Measurements from ENCODE around the gene PPIP5K1.

The PPIP5K1 gene

GRCh38 chr15:43508991-43509659 lies 80.9 kb downstream of the PPIP5K1 start:
- Histone ChIP-seq H3K27me3 (ENCODE audit: control insufficient read depth, insufficient read depth, low read length) (peaks cover 19% of the 10 kb centered on the region), H3K4me1 (ENCODE audit: control insufficient read depth, insufficient read depth, low read length) (peaks cover 13% of the 10 kb centered on the region), H3K27ac (ENCODE audit: low read depth, low read length) (no peak overlapping the region)

GRCh38 chr15:43508421-43508820 lies 81.6 kb downstream of the PPIP5K1 start:
- Histone ChIP-seq H3K9ac (ENCODE audit: low read depth, low read length) (no peak overlapping the region), H3K4me3 (ENCODE audit: low read depth, low read length) (no peak overlapping the region), H3K36me3 (ENCODE audit: control insufficient read depth, insufficient read depth, low read length) (no peaks in the 10 kb centered on the region), H3K27me3 (ENCODE audit: control insufficient read depth, insufficient read depth, low read length) (peaks cover 19% of the 10 kb centered on the region), H3K4me1 (ENCODE audit: control insufficient read depth, insufficient read depth, low read length) (peaks cover 10% of the 10 kb centered on the region), H3K27ac (ENCODE audit: low read depth, low read length) (no peak overlapping the region), H3K9me3 (ENCODE audit: control insufficient read depth, insufficient read depth, low read length) (no peaks in the 10 kb centered on the region)

More at GRCh38 chr15:43508991-43509659, 80.9 kb downstream of the PPIP5K1 start:
- no peak overlapping the region for H3K9ac ChIP-seq (ENCODE audit: low read depth, low read length)
- no peaks in the 10 kb centered on the region for H3K9me3 ChIP-seq (ENCODE audit: control insufficient read depth, insufficient read depth, low read length)
- H3K36me3 ChIP-seq (ENCODE audit: control insufficient read depth, insufficient read depth, low read length), result no peaks in the 10 kb centered on the region
- no peak overlapping the region for H3K4me3 ChIP-seq (ENCODE audit: low read depth, low read length)

GRCh38 chr15:43505738-43506137 lies 84.3 kb downstream of the PPIP5K1 start:
- Histone ChIP-seq H3K36me3 (ENCODE audit: control insufficient read depth, insufficient read depth, low read length) (no peaks in the 10 kb centered on the region), H3K27me3 (ENCODE audit: control insufficient read depth, insufficient read depth, low read length) (no peaks in the 10 kb centered on the region), H3K4me3 (ENCODE audit: low read depth, low read length) (no peak overlapping the region), H3K9ac (ENCODE audit: low read depth, low read length) (no peak overlapping the region), H3K9me3 (ENCODE audit: control insufficient read depth, insufficient read depth, low read length) (no peaks in the 10 kb centered on the region), H3K4me1 (ENCODE audit: control insufficient read depth, insufficient read depth, low read length) (peaks cover 4% of the 10 kb centered on the region), H3K27ac (ENCODE audit: low read depth, low read length) (no peak overlapping the region)

DNA sequence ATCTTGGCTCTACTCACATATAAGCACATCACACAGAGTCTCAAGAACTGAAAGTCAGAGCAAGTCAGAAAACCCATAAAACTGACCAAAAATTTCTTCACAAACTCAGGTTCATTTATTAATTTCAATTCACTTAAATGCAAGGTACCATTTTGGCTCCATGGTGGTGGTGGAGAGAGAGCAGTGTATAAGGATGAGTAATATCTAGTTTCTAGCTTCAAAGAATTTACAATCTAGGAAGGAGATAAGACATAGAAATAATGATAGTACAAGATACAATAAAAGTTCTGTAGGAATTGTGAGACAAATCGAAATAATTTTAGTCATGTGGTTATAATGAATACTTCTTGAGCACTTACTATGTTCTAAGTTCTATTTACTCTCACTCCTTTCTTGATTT lies 90.4 kb downstream of the PPIP5K1 start:
- Histone ChIP-seq H3K4me3 (ENCODE audit: low read depth, low read length) (no peak overlapping the region), H3K9ac (ENCODE audit: low read depth, low read length) (no peak overlapping the region), H3K27ac (ENCODE audit: low read depth, low read length) (no peak overlapping the region), H3K27me3 (ENCODE audit: control insufficient read depth, insufficient read depth, low read length) (no peaks in the 10 kb centered on the region), H3K4me1 (ENCODE audit: control insufficient read depth, insufficient read depth, low read length) (no peaks in the 10 kb centered on the region), H3K36me3 (ENCODE audit: control insufficient read depth, insufficient read depth, low read length) (no peaks in the 10 kb centered on the region), H3K9me3 (ENCODE audit: control insufficient read depth, insufficient read depth, low read length) (no peaks in the 10 kb centered on the region)

- Histone ChIP-seq H3K36me3 (ENCODE audit: control insufficient read depth, insufficient read depth, low read length) (no peaks in the 10 kb centered on the region), H3K4me3 (ENCODE audit: low read depth, low read length) (no peak overlapping the region), H3K27me3 (ENCODE audit: control insufficient read depth, insufficient read depth, low read length) (no peaks in the 10 kb centered on the region)
Observed at GRCh38 chr15:43498990-43499389, 91.0 kb downstream of the PPIP5K1 start.

DNA sequence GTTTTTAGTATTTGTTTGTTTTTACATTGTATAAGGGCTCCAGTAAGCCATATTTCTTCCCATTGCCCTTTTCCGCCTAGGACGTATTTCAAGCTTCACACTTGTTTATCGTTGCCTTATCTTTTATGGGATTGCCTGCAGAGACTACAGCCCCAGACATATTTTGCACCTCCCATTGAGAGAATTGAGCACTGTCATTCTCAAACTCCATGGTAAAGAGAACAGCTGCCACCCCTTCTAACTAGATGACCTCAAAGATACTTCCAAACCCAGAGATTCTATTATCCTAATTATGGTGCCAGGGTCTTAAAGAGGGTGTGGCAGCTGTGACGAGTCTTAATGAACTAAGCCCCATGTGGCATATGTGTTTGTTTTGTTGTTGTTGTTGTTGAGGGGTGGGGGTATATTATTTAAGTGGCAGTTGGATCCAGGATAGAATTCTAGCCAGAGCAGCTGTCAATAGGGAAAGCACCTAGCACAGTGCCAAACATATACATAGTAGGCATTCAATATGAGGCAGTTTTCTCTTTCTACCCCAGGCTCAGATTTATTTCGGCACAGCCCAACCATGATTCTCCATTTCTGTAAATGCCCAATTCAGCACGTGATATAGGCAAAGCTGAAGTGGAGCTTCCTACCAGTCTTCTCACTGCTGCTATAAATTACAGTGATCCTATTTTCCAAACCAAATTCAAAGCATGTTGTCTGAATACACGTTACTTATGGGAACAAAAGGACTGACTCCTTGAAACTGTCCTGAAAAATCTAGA lies 96.1 kb downstream of the PPIP5K1 start:
- Histone ChIP-seq H3K4me3 (ENCODE audit: low read depth, low read length) (peak overlapping the region; percentile 94), H3K27ac (ENCODE audit: low read depth, low read length) (peak overlapping the region; percentile 95), H3K9me3 (ENCODE audit: control insufficient read depth, insufficient read depth, low read length) (no peaks in the 10 kb centered on the region), H3K27me3 (ENCODE audit: control insufficient read depth, insufficient read depth, low read length) (no peaks in the 10 kb centered on the region), H3K36me3 (ENCODE audit: control insufficient read depth, insufficient read depth, low read length) (peaks cover 28% of the 10 kb centered on the region), H3K4me1 (ENCODE audit: control insufficient read depth, insufficient read depth, low read length) (peaks cover 17% of the 10 kb centered on the region), H3K9ac (ENCODE audit: low read depth, low read length) (no peak overlapping the region)

More at GRCh38 chr15:43498990-43499389, 91.0 kb downstream of the PPIP5K1 start:
- Histone ChIP-seq H3K4me1 (ENCODE audit: control insufficient read depth, insufficient read depth, low read length) (no peaks in the 10 kb centered on the region), H3K27ac (ENCODE audit: low read depth, low read length) (no peak overlapping the region), H3K9me3 (ENCODE audit: control insufficient read depth, insufficient read depth, low read length) (no peaks in the 10 kb centered on the region), H3K9ac (ENCODE audit: low read depth, low read length) (no peak overlapping the region)

DNA sequence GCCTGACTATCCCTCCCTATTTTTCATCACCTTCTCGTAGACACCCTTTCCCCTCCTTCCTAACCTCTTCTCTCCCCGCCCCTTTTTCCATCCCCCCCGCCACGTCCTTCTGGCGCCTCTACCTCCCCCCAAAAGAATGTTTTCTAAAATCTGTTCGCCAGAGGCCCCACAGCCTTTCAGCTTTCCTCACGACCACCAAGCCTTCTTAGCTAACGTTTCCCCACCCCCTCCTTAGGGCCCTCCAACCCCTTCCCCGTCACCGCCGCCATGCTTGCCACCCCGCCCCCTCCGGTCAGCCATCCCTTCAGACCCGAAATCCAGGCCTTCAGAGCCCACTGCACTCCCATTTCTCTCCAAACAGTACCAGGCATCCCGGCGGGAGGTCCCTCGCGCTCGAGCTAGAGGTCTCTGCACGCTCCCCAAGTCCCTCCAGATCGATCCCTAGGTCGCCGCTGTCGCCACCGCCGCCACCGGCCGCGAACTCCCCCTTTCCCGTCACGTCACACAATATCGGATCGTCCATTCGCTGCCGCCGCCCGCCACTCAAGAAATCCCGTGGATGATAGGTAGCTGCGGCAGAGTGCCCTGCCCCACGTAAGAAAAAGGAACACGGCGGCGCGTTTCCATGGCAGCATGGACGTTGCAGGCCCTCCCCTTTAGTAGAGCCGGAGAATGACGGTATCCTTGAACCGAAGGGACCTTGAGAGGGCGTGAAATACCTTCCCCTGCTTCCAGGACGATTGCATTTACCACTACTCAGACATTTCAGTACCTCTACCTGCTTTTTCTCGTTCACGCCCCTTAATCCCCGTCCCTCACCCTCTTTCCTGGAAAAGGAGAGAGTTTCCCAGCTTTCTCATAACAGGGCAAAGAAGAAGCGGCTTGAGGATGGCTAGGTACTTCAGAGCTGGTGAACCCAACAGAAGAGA lies 97.1 kb downstream of the PPIP5K1 start, which contains the start of gene TP53BP1:
TP53BP1 (minus strand) TSS at position 484 of the 929 bp plus-strand sequence; CDS start at position 371, 113 bp downstream.
- Histone ChIP-seq H3K4me3 (ENCODE audit: low read depth, low read length) (peak within 1 kb of the TSS; percentile 94), H3K36me3 (ENCODE audit: control insufficient read depth, insufficient read depth, low read length) (peaks cover 38% of the 10 kb centered on the region), H3K27me3 (ENCODE audit: control insufficient read depth, insufficient read depth, low read length) (no peaks in the 10 kb centered on the region), H3K4me1 (ENCODE audit: control insufficient read depth, insufficient read depth, low read length) (peaks cover 17% of the 10 kb centered on the region), H3K27ac (ENCODE audit: low read depth, low read length) (peak within 1 kb of the TSS; percentile 95), H3K9ac (ENCODE audit: low read depth, low read length) (peak within 1 kb of the TSS; percentile 94), H3K9me3 (ENCODE audit: control insufficient read depth, insufficient read depth, low read length) (no peaks in the 10 kb centered on the region)

DNA sequence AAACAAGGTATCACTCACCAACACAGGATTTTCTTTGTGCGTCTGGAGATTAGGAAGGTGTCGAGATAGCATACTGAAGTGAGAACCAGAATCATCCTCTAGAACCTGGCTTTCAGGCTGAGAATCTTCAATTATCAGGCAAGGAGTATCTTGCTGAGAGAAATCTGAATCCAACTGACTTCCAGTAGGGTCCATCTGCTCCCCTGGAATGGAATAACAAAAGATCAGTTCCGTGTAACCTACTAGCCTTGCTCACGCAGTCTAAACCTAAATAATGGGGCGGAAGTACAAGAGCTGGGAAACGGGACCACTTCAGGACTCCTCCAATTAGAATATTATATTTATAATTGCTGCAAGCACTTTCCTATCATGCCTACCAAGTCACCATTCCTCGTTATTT lies 97.7 kb downstream of the PPIP5K1 start:
- H3K9ac ChIP-seq (ENCODE audit: low read depth, low read length), result peak overlapping the region; percentile 94
- H3K4me3 ChIP-seq (ENCODE audit: low read depth, low read length), result peak overlapping the region; percentile 94
- no peaks in the 10 kb centered on the region for H3K9me3 ChIP-seq (ENCODE audit: control insufficient read depth, insufficient read depth, low read length)
- H3K4me1 ChIP-seq (ENCODE audit: control insufficient read depth, insufficient read depth, low read length), result peaks cover 17% of the 10 kb centered on the region
- H3K27me3 ChIP-seq (ENCODE audit: control insufficient read depth, insufficient read depth, low read length), result no peaks in the 10 kb centered on the region
- peak overlapping the region; percentile 95 for H3K27ac ChIP-seq (ENCODE audit: low read depth, low read length)
- H3K36me3 ChIP-seq (ENCODE audit: control insufficient read depth, insufficient read depth, low read length), result peaks cover 44% of the 10 kb centered on the region

DNA sequence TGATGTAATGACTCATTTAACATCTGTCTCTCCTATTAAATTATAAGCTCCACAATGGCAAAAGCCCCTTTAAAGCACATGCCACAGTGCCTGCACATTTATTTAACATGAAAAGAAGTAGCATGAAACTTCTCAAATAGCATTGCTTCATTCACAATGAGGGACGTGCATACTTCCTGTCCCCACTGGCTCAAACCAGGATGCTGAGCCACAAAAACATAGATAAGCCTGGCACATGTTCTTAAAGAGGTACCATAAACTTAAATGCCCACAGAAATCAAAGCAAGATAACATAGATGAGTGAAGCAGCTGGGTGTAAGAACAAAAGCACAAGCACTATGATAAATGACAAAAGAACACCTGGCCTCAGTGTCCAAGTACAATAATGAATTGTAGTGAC lies 100.8 kb downstream of the PPIP5K1 start:
- Histone ChIP-seq H3K4me3 (ENCODE audit: low read depth, low read length) (no peak overlapping the region), H3K4me1 (ENCODE audit: control insufficient read depth, insufficient read depth, low read length) (peaks cover 17% of the 10 kb centered on the region), H3K27ac (ENCODE audit: low read depth, low read length) (no peak overlapping the region), H3K9me3 (ENCODE audit: control insufficient read depth, insufficient read depth, low read length) (no peaks in the 10 kb centered on the region), H3K27me3 (ENCODE audit: control insufficient read depth, insufficient read depth, low read length) (no peaks in the 10 kb centered on the region), H3K9ac (ENCODE audit: low read depth, low read length) (no peak overlapping the region), H3K36me3 (ENCODE audit: control insufficient read depth, insufficient read depth, low read length) (peaks cover 72% of the 10 kb centered on the region)

DNA sequence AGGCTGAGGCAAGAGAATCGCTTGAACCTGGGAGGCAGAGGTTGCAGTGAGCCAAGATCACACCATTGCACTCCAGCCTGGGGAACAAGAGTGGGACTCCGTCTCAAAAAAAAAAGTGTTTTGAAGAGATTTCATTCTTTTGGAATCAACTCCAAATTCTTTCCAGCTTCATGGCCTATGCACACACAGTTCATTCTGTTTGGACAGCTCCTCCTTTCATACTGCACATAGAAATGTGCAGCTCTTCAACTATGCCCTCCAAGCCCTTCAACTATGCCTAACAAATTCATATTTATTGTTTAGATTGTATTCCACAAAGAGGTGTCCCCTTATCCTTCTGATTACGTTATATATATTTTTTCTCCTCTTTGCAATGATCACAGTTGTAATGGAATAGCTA lies 101.2 kb downstream of the PPIP5K1 start:
- Histone ChIP-seq H3K9ac (ENCODE audit: low read depth, low read length) (no peak overlapping the region), H3K36me3 (ENCODE audit: control insufficient read depth, insufficient read depth, low read length) (peaks cover 76% of the 10 kb centered on the region), H3K4me3 (ENCODE audit: low read depth, low read length) (no peak overlapping the region), H3K9me3 (ENCODE audit: control insufficient read depth, insufficient read depth, low read length) (no peaks in the 10 kb centered on the region), H3K27ac (ENCODE audit: low read depth, low read length) (no peak overlapping the region), H3K4me1 (ENCODE audit: control insufficient read depth, insufficient read depth, low read length) (peaks cover 16% of the 10 kb centered on the region), H3K27me3 (ENCODE audit: control insufficient read depth, insufficient read depth, low read length) (no peaks in the 10 kb centered on the region)

Measured in HUES48 (cell line).